GM10266 (cell line): Measurements from ENCODE around the gene UNC5CL.

ENCODE experiments used
- DNase-seq: peaks from one replicate; pipeline ENCODE4 v3.0.0; 2012; ENCODE audit errors: extremely low spot score
- TF ChIP-seq, protein P1 (sequence below): IDR thresholded peaks from 2 replicates; pipeline ENCODE4 v1.5.1; 2012; ENCODE audit warnings: mild to moderate bottlenecking, low read depth; ENCODE audit not compliant: control insufficient read depth, insufficient read depth; ENCODE audit errors: missing control alignments

UNC5CL gene

DNA sequence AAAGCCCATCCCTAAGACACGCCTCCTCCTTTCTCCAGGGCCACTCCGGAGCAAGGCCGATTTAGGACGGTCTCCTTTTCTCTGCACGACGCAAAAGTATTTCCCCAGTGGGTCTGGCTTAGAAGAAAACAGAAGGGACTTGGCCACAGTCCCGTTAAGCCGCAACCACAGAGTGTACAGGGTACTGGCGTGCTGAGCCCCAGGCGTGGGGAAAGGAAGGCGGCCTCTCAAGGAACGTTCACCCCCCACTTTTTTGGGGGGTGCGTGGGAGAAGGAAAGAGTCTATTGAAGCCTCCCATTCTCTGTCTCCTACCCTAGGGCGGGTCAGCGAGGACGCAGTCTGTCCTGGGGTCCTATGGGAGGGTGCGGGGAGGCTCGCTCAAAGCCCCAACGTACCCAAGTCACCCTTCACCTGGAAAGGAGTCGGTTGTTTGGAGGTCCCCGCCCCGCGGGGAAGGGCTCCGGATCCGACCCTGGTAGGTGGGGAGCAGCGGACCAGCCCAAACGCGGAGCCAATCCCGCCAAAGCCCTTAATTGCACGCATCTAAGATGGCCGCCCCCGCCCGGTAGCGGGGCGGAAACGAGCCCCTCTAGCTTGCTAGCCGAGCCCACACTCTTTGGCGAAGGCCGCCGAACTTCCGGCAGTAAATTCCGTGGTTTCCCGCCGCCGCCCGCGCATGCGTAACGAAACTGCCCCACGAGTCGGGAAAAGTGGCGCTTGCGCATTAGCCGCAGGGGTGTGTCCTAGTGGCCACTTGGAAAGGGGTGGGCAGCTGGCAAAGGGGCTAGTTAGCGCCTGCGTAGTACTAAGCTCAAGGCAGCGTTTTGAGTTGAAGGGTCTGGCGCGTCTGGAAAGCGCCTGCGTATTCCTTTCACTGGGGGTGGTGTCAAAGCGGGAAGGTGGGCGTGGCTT is 33.2 kb upstream of the UNC5CL start, which contains the start of gene OARD1:
Gene OARD1, minus strand, starts transcription at position 434 of the 913 bp plus-strand sequence. CDS start 722 bp downstream, outside the sequence.
- DNase-seq: peak; percentile 65
- TF ChIP-seq, protein P1, sequence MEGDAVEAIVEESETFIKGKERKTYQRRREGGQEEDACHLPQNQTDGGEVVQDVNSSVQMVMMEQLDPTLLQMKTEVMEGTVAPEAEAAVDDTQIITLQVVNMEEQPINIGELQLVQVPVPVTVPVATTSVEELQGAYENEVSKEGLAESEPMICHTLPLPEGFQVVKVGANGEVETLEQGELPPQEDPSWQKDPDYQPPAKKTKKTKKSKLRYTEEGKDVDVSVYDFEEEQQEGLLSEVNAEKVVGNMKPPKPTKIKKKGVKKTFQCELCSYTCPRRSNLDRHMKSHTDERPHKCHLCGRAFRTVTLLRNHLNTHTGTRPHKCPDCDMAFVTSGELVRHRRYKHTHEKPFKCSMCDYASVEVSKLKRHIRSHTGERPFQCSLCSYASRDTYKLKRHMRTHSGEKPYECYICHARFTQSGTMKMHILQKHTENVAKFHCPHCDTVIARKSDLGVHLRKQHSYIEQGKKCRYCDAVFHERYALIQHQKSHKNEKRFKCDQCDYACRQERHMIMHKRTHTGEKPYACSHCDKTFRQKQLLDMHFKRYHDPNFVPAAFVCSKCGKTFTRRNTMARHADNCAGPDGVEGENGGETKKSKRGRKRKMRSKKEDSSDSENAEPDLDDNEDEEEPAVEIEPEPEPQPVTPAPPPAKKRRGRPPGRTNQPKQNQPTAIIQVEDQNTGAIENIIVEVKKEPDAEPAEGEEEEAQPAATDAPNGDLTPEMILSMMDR: no peak

DNA sequence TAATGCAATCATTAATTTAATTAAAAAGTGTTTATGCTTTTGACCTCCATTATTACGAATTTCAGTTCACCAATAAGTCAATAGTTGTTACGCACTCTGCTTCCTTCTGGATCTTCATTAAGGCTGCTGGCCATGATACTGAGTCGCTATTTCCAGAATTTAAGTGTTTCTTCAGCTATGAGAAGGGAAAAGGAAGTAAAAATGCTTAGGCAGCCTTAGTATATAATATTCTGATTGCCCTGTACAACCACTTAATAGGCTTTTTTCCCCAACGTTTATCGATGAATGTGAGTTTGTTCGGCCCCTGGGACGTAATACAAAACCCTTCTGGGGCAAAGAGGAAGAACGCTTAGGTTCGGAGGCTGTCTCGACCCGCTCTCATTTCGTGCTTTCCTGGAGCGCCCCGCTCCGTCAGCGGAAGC is 32.5 kb upstream of the UNC5CL start:
- DNase-seq: no peak
- TF ChIP-seq, protein P1: peak; percentile 17

DNA sequence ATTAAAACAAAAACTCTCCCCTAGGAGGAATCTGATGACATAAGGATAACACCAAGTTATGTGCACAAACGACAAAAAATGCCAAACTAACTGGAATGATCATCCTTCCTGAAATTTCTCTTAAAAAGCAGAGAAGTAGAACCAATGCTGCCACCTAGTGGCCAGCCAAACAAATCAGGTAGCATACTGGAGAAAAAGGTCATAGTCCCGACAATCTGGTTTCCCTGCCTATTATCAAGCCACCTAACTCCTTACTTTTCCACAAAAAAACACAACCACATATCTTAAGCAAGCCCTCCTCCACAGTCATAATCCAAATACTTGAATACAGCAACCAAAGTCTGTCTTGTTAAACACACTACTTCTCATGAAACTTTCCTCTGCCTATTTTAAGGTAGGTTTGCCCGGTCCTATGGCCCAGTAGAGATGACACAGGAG is 27.9 kb upstream of the UNC5CL start:
- DNase-seq: peak; percentile 30
- TF ChIP-seq, protein P1: peak; percentile 84

DNA sequence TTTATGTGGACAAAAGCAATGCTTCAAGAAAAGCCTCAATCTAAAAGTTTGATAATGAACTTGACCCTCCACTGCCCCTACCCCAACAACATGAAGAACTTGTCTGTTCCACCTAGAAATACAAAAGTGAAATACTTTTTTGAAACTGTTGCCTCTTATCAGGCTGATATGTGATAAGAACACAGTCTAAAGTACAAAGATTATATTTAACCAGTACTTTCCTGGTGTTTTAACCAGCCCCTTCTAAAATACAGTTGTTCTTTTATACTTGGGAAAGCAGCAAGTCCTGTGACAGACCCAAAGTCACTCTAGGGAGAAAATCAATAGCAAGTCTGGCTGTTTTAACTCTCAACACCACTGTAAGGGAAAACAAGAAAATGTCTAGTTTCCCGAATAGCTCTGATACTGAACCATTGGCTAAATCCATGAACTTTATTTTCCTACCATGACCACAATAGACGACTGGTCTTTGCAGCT is 26.6 kb upstream of the UNC5CL start:
- TF ChIP-seq, protein P1: no peak
- DNase-seq: no peak

DNA sequence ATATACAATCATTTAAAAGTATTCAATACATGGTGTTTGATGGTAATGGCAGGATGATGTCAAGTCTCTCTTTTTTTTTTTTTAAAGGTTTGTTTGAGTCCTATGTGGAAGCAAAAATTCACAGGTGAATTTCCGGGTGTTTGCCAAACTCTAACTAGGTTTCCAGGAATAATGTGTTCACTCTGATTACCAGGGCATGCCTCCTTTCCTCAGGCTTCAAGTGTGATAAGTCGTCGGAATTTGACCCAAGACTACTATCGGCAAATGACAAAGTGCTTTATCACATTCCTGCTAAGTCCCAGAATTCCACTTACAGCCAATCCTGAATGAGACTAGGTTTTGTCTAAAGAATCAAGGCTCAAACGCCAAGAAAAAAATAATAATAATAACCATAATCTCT is 25.8 kb upstream of the UNC5CL start:
- no peak for DNase-seq
- TF ChIP-seq, protein P1: no peak

DNA sequence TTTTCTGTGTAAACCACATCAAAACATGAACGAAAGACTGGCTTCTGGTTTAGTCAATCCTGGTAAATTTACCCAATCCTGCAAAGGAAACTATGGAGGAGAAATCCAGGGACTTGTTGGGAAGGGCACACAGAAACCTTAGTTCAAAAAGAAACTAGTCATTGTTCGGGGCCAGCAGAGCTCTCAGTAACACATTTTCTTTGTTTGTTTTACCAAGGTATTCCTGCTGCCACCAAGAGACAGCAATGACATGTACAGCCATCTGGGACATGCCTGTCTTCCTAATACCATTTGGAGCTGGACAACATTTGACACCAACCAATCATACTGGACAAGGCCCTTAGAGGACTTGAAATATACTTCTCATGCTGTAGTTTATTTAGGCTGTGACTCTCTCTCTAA is 24.9 kb upstream of the UNC5CL start:
- TF ChIP-seq, protein P1: no peak
- no peak for DNase-seq

DNA sequence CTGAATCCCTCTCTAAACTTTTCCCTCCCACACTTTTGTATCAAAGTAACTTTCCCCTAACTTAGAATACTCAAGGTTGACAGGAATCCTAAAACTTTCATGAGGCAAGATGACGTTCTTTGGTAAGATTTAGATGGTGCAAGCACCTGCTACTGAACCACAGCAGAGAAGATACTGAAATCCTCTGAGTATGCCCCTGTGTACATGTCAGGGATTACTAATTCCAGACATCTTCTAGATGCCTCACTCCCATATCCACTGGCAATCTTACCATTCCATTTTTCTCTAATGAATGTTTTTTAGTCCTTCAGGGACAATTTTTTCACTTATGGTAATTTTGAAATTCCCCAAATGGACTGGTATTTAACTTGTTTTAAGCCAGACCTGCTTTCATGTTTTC is 23.0 kb upstream of the UNC5CL start:
- TF ChIP-seq, protein P1: no peak
- DNase-seq: no peak
